ENCODE data around the gene PCDHGA7. TPM values are rescaled to one million over a fixed set of nuclear protein-coding genes. Genes with fewer than 3 reads are reported as not detected.

The PCDHGA7 gene
- total and polyA plus RNA-seq, 2 donors (not counting 3 experiments of a cell fraction or from before 2014, with no cell fraction given) = 0.84 to 1.8 TPM

DNA sequence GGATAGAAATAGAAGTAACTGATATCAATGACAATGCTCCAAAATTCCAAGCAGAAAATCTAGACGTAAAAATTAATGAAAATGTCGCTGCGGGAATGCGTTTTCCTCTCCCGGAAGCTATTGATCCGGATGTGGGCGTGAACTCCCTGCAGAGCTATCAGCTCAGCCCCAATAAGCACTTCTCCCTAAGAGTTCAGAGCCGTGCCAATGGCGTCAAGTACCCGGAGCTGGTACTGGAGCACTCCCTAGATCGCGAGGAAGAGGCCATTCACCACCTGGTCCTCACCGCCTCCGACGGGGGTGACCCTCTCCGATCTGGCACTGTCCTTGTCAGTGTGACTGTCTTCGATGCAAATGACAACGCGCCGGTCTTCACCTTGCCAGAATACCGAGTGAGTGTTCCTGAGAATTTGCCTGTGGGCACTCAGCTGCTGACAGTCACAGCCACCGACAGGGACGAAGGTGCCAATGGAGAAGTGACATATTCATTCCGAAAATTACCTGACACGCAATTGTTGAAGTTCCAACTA, 31.1 kb downstream of the PCDHGA7 start:
- H3K27me3 ChIP-seq (ENCODE audit: control insufficient read depth in 2 of 2, insufficient read depth in 2 of 2, low read length in 2 of 2) = peaks cover 49 to 84% of the 10 kb centered on the region in 2 experiments
- H3K27ac ChIP-seq (ENCODE audit: insufficient read depth, low read depth, low read length) = no peak overlapping the region
- FAIRE-seq (no peak), DNase-seq (ENCODE audit: low read depth, low spot score) (no peak)
- H4K20me1 ChIP-seq (replicated peaks; ENCODE audit: control insufficient read depth, extremely low read depth, insufficient read depth, low read length) = peaks cover 5% of the 10 kb centered on the region
- no peak overlapping the region for H3K9ac ChIP-seq (replicated peaks; ENCODE audit: extremely low read depth, insufficient read depth, low read length)
- peak overlapping the region in 2 of 3 experiments; percentile 34 to 72 for H3K4me3 ChIP-seq (replicated peaks in 1 of 3; ENCODE audit: insufficient read depth in 1 of 3, low read depth in 1 of 3, low read length in 3 of 3)
- ChIA-PET CTCF (interaction anchor here (1.1 to 11.3 kb wide), 26 partner anchors 8 to 191 kb away, joined by 3 to 335 read pairs (median 10); partner anchors contain the start of genes PCDHB14, PCDHGA1, PCDHGA11 and PCDHGA12), POLR2A (interaction anchor here (1.0 kb wide), 1 partner anchor 112 kb away, joined by 3 read pairs; no protein-coding TSS in a partner anchor)
- intact Hi-C loops (cut with micrococcal nuclease) = no loop called here
- H3K9me3 ChIP-seq (replicated peaks; ENCODE audit: control insufficient read depth, insufficient read depth, low read length) = no peaks in the 10 kb centered on the region
- TF ChIP-seq POLR2A (IDR thresholded peaks at IDR 0.05; ENCODE audit: low read depth, low read length) (no peak), GATA2 (IDR thresholded peaks at IDR 0.05; ENCODE audit: insufficient read depth, insufficient read length, low read depth, low read length) (no peak), FOS (IDR thresholded peaks at IDR 0.05; ENCODE audit: borderline replicate concordance, insufficient read depth, low read length) (no peak), EZH2 (IDR thresholded peaks at IDR 0.05; ENCODE audit: borderline replicate concordance, low read depth, low read length, severe bottlenecking) (no peak), MYC (IDR thresholded peaks at IDR 0.05; ENCODE audit: low read depth, low read length) (no peak), POLR2AphosphoS5 (IDR thresholded peaks at IDR 0.05; ENCODE audit: insufficient read depth, low read depth, low read length) (no peak), JUN (IDR thresholded peaks at IDR 0.05; ENCODE audit: borderline replicate concordance, insufficient read depth, insufficient read length, low read depth) (no peak)
- TF ChIP-seq, protein P1, sequence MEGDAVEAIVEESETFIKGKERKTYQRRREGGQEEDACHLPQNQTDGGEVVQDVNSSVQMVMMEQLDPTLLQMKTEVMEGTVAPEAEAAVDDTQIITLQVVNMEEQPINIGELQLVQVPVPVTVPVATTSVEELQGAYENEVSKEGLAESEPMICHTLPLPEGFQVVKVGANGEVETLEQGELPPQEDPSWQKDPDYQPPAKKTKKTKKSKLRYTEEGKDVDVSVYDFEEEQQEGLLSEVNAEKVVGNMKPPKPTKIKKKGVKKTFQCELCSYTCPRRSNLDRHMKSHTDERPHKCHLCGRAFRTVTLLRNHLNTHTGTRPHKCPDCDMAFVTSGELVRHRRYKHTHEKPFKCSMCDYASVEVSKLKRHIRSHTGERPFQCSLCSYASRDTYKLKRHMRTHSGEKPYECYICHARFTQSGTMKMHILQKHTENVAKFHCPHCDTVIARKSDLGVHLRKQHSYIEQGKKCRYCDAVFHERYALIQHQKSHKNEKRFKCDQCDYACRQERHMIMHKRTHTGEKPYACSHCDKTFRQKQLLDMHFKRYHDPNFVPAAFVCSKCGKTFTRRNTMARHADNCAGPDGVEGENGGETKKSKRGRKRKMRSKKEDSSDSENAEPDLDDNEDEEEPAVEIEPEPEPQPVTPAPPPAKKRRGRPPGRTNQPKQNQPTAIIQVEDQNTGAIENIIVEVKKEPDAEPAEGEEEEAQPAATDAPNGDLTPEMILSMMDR (IDR thresholded peaks at IDR 0.05; ENCODE audit: extremely low read depth in 1 of 2, insufficient read depth in 1 of 2, low read depth in 1 of 2, low read length in 2 of 2) = no peak
- TF ChIP-seq, protein P2, sequence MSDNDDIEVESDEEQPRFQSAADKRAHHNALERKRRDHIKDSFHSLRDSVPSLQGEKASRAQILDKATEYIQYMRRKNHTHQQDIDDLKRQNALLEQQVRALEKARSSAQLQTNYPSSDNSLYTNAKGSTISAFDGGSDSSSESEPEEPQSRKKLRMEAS (IDR thresholded peaks at IDR 0.05; ENCODE audit: insufficient read depth, insufficient read length) = no peak
- H3K36me3 ChIP-seq (ENCODE audit: control insufficient read depth in 2 of 2, extremely low read depth in 1 of 2, insufficient read depth in 2 of 2, low read length in 2 of 2) = no peaks in the 10 kb centered on the region
- H3K9me1 ChIP-seq (replicated peaks; ENCODE audit: control insufficient read depth, extremely low read depth, insufficient read depth, low read length) = no peaks in the 10 kb centered on the region
- dilution Hi-C loops (cut with MboI; ENCODE audit: extremely low pct_ligation_motif_present, low sequenced_read_pairs) = no loop called here
- H3K4me1 ChIP-seq (ENCODE audit: control insufficient read depth, extremely low read depth, insufficient read depth, low read length) = peaks cover 9% of the 10 kb centered on the region
- H3K79me2 ChIP-seq (ENCODE audit: control insufficient read depth, insufficient read depth, low read length) = no peaks in the 10 kb centered on the region
- peak overlapping the region; percentile 77 for H3K4me2 ChIP-seq (ENCODE audit: insufficient read depth, low read length)
- H2AFZ ChIP-seq (ENCODE audit: low read depth, low read length) = no peak overlapping the region
- BruUV-seq (replicated peaks) = no TSS peak
